ENCODE data around the gene ZNF66. TPM values are rescaled to one million over a fixed set of nuclear protein-coding genes. Genes with fewer than 3 reads are reported as not detected.
"Not testable (repeated sequence)": the region's sequence is repeated elsewhere in the genome, so short reads cannot be mapped to it uniquely, and the experiment has no call there.

The ZNF66 gene
- total and polyA plus RNA-seq, 2 experiments from 2014 or later: 4.6 to 12.5 TPM

DNA sequence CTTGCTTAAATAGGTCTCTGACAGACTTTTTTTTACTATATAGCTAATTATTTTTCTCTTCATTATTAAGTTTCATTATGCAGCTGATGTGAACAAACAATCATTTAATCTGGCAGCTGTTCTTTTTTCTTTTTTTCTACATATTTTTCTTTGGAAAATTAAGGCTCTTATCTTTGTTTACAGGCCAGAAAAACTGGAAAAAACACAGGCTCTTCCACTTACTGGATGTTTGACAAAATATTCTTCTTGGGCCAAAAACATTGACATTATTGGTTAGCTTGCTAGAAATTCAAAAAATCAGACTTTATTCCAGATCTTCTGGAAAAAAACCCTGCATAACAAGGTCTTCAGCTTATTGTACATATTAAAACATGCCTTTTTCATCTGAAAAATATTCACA, 15.7 kb downstream of the ZNF66 start:
- TF ChIP-seq EZH2 (IDR thresholded peaks at IDR 0.05; ENCODE audit: borderline replicate concordance): no peak
- TF ChIP-seq, protein P1, sequence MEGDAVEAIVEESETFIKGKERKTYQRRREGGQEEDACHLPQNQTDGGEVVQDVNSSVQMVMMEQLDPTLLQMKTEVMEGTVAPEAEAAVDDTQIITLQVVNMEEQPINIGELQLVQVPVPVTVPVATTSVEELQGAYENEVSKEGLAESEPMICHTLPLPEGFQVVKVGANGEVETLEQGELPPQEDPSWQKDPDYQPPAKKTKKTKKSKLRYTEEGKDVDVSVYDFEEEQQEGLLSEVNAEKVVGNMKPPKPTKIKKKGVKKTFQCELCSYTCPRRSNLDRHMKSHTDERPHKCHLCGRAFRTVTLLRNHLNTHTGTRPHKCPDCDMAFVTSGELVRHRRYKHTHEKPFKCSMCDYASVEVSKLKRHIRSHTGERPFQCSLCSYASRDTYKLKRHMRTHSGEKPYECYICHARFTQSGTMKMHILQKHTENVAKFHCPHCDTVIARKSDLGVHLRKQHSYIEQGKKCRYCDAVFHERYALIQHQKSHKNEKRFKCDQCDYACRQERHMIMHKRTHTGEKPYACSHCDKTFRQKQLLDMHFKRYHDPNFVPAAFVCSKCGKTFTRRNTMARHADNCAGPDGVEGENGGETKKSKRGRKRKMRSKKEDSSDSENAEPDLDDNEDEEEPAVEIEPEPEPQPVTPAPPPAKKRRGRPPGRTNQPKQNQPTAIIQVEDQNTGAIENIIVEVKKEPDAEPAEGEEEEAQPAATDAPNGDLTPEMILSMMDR (IDR thresholded peaks at IDR 0.05; ENCODE audit: poor library complexity): no peak
- no peak for TF ChIP-seq EZH2phosphoT487 (IDR thresholded peaks at IDR 0.05; ENCODE audit: low read depth, severe bottlenecking, unreplicated experiment)
- Histone ChIP-seq H3K9me2 (replicated peaks; ENCODE audit: insufficient read depth) (no peaks in the 10 kb centered on the region), H3K9me3 (ENCODE audit: low read depth) (peaks cover 34% of the 10 kb centered on the region), H3K4me3 (no peak overlapping the region), H2AFZ (no peak overlapping the region), H3K4me2 (no peak overlapping the region), H3K27me3 (no peaks in the 10 kb centered on the region), H3K27ac (no peak overlapping the region), H4K20me1 (ENCODE audit: insufficient read depth, poor library complexity, severe bottlenecking) (no peaks in the 10 kb centered on the region), H3K36me3 (replicated peaks; ENCODE audit: insufficient read depth, low read depth) (peaks cover 3% of the 10 kb centered on the region), H3K79me2 (peaks cover 2% of the 10 kb centered on the region), H3K4me1 (ENCODE audit: insufficient read depth) (no peaks in the 10 kb centered on the region)
- no peak for DNase-seq (ENCODE audit: low spot score)

DNA sequence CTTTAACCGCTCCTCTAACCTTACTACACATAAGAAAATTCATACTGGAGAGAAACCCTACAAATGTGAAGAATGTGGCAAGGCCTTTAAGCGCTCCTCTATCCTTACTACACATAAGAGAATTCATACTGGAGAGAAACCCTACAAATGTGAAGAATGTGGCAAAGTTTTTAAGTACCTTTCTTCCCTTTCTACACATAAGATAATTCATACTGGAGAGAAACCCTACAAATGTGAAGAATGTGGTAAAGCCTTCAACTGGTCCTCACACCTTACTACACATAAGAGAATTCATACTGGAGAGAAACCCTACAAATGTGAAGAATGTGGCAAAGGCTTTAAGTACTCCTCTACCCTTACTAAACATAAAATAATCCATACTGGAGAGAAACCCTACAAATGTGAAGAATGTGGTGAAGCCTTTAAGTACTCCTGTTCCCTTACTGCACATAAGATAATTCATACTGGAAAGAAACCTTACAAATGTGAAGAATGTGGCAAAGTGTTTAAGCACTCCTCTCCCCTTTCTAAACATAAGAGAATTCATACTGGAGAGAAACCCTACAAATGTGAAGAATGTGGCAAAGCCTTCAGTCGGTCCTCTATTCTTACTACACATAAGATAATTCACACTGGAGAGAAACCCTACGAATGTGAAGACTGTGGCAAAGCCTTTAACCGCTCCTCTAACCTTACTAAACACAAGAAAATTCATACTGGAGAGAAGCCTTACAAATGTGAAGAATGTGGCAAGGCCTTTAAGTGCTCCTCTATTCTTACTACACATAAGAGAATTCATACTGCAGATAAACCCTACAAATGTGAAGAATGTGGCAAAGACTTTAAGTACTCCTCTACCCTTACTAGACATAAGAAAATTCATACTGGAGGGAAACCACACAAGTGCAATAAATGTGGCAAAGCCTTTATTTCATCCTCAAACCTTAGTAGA, 30.5 kb downstream of the ZNF66 start:
- not testable (repeated sequence) for DNase-seq (ENCODE audit: low spot score); H3K79me2 ChIP-seq; H3K4me3 ChIP-seq; H2AFZ ChIP-seq; H4K20me1 ChIP-seq (ENCODE audit: insufficient read depth, poor library complexity, severe bottlenecking); H3K27ac ChIP-seq; H3K9me2 ChIP-seq (replicated peaks; ENCODE audit: insufficient read depth); H3K27me3 ChIP-seq; H3K4me2 ChIP-seq; H3K4me1 ChIP-seq (ENCODE audit: insufficient read depth)
- H3K36me3 ChIP-seq (replicated peaks; ENCODE audit: insufficient read depth, low read depth): peaks cover 21% of the 10 kb centered on the region
- H3K9me3 ChIP-seq (ENCODE audit: low read depth): peaks cover 71% of the 10 kb centered on the region
- WGBS (ENCODE audit: low lambda C conversion rate, missing lambda C conversion rate): 98% methylated on average over 5 of the region's 5 CpGs

DNA sequence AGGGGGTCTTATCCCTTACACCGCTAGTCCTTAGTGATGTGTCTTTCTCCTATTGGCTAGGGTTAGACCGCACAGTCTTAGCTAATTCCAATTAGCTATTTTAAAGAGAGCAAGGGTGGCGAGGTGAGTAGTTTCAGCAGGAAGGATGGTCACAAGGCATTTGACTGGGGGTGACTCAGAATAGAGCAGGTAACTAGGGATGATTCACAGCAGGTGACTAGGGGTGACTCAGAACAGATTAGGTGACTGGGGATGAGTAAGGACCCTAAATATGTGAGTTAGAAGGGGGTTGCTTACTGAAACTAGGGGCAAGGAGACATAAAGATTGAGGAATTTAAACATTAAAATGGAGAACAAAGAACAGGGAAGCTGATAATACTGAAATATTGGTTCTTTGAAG, 64.3 kb downstream of the ZNF66 start:
- H2AFZ ChIP-seq: no peak overlapping the region
- H3K9me3 ChIP-seq (ENCODE audit: low read depth): peaks cover 10% of the 10 kb centered on the region
- no peak overlapping the region for H3K4me3 ChIP-seq
- H3K4me2 ChIP-seq: no peak overlapping the region
- no peak overlapping the region for H3K27ac ChIP-seq
- H3K36me3 ChIP-seq (replicated peaks; ENCODE audit: insufficient read depth, low read depth): no peaks in the 10 kb centered on the region
- H3K27me3 ChIP-seq: no peaks in the 10 kb centered on the region
- H3K9me2 ChIP-seq (replicated peaks; ENCODE audit: insufficient read depth): no peaks in the 10 kb centered on the region
- H3K4me1 ChIP-seq (ENCODE audit: insufficient read depth): no peaks in the 10 kb centered on the region
- no peak for DNase-seq (ENCODE audit: low spot score)
- H4K20me1 ChIP-seq (ENCODE audit: insufficient read depth, poor library complexity, severe bottlenecking): no peaks in the 10 kb centered on the region
- TF ChIP-seq, protein P1 (IDR thresholded peaks at IDR 0.05; ENCODE audit: poor library complexity): no peak
- TF ChIP-seq EZH2 (IDR thresholded peaks at IDR 0.05; ENCODE audit: borderline replicate concordance) (no peak), EZH2phosphoT487 (IDR thresholded peaks at IDR 0.05; ENCODE audit: low read depth, severe bottlenecking, unreplicated experiment) (no peak)
- no peaks in the 10 kb centered on the region for H3K79me2 ChIP-seq
- WGBS (ENCODE audit: low lambda C conversion rate, missing lambda C conversion rate): 95% methylated on average over 3 of the region's 3 CpGs

Other genes starting within 250 kb of the ZNF66 start
- gene ZNF737, start 210.5 kb upstream of the ZNF66 start, total RNA-seq: 28.2 and 34.0 TPM in 2 replicates
- 9.1 and 9.9 TPM in 2 replicates for gene ZNF737, start 210.5 kb upstream of the ZNF66 start, polyA plus RNA-seq
- 26.1 and 32.5 TPM in 2 replicates for gene ZNF626, start 114.7 kb upstream of the ZNF66 start, total RNA-seq
- gene ZNF626, start 114.7 kb upstream of the ZNF66 start, polyA plus RNA-seq: 12.7 and 14.2 TPM in 2 replicates
- 12.9 and 15.0 TPM in 2 replicates for gene ZNF85, start 146.9 kb downstream of the ZNF66 start, total RNA-seq
- gene ZNF85, start 146.9 kb downstream of the ZNF66 start, polyA plus RNA-seq: 5.5 and 10.2 TPM in 2 replicates
- gene ZNF430, start 244.4 kb downstream of the ZNF66 start, total RNA-seq: 9.2 and 9.9 TPM in 2 replicates
- 7.9 and 9.3 TPM in 2 replicates for gene ZNF430, start 244.4 kb downstream of the ZNF66 start, polyA plus RNA-seq